Right renal cortex interstitium (tissue), 3 donors: ENCODE data around the gene DCLK2. TPM values are rescaled to one million over a fixed set of nuclear protein-coding genes. Genes with fewer than 3 reads are reported as not detected.
A peak's percentile ranks its signal among the peaks of the same experiment; 100 is the strongest.

Experiments
- DNase-seq, 3 donors: peaks; one replicate each; pipeline ENCODE4 v3.0.0-alpha.2; 2013; ENCODE audit warnings: low read depth in 3 of 3, low spot score in 2 of 3
- polyA plus RNA-seq, 3 donors: library from polyadenylated mRNA; unstranded; fragments of 120-200 nt; gene quantifications; one replicate each; pipeline ENCODE4 v1.2.1, GENCODE V29; 2013; ENCODE audit not compliant: insufficient read length in 3 of 3

The DCLK2 gene
- polyA plus RNA-seq, 3 donors: 11.1 to 11.5 (median 11.3) TPM

GRCh38 chr4:150068300-150068960 lies 9.8 kb upstream of the DCLK2 start:
- no peak for DNase-seq

GRCh38 chr4:150069353-150069752 lies 8.9 kb upstream of the DCLK2 start:
- no peak for DNase-seq

- DNase-seq: no peak
These were observed 7.6 kb upstream of the DCLK2 start for GRCh38 chr4:150070464-150071170.

GRCh38 chr4:150072471-150072870 lies 5.8 kb upstream of the DCLK2 start:
- DNase-seq: no peak

GRCh38 chr4:150072906-150073714 lies 5.1 kb upstream of the DCLK2 start:
- DNase-seq: no peak

- DNase-seq: no peak
These were observed 4.2 kb upstream of the DCLK2 start for GRCh38 chr4:150074064-150074463.

- peak in 2 of 3 donors; percentile 25 to 35 for DNase-seq
These were observed 385 bp downstream of the DCLK2 start for GRCh38 chr4:150078579-150079080.

GRCh38 chr4:150079081-150079581 lies 886 bp downstream of the DCLK2 start:
- DNase-seq: peak in 2 of 3 donors; percentile 18 to 29

GRCh38 chr4:150080337-150080736 lies 2.1 kb downstream of the DCLK2 start:
- DNase-seq: no peak

- no peak for DNase-seq
These were observed 2.6 kb downstream of the DCLK2 start for GRCh38 chr4:150080875-150081274.

GRCh38 chr4:150082241-150082640 lies 4.0 kb downstream of the DCLK2 start:
- DNase-seq: no peak

GRCh38 chr4:150087006-150087405 lies 8.8 kb downstream of the DCLK2 start:
- no peak for DNase-seq

- no peak for DNase-seq
These were observed 11.5 kb downstream of the DCLK2 start for GRCh38 chr4:150089732-150090131.

GRCh38 chr4:150090836-150091235 lies 12.6 kb downstream of the DCLK2 start:
- DNase-seq: no peak

- DNase-seq: no peak
These were observed 16.4 kb downstream of the DCLK2 start for GRCh38 chr4:150094676-150095075.

GRCh38 chr4:150096625-150097024 lies 18.4 kb downstream of the DCLK2 start:
- no peak for DNase-seq

GRCh38 chr4:150098214-150098613 lies 20.0 kb downstream of the DCLK2 start:
- DNase-seq: no peak

- no peak for DNase-seq
These were observed 26.3 kb downstream of the DCLK2 start for GRCh38 chr4:150104404-150105027.

GRCh38 chr4:150106886-150107285 lies 28.6 kb downstream of the DCLK2 start:
- DNase-seq: no peak

GRCh38 chr4:150108691-150109090 lies 30.4 kb downstream of the DCLK2 start:
- no peak for DNase-seq

- no peak for DNase-seq
These were observed 36.4 kb downstream of the DCLK2 start for GRCh38 chr4:150114641-150115040.
